ENCODE data around the gene RHOA.

Gene RHOA

GRCh38 chr3:49385617-49386016, 26.2 kb downstream of the RHOA start:
- Histone ChIP-seq H3K27ac (replicated peaks) (peak overlapping the region; percentile 43; the same call in 1 of the 2 replicates), H3K27me3 (ENCODE audit: insufficient read depth, poor library complexity, severe bottlenecking) (no peaks in the 10 kb centered on the region)
- no peak for TF ChIP-seq REST (IDR thresholded peaks at IDR 0.05; ENCODE audit: insufficient replicate concordance, low read depth)
- no peak for TF ChIP-seq CTCF (IDR thresholded peaks at IDR 0.05; ENCODE audit: insufficient read depth, low read length)
- no peak for TF ChIP-seq POLR2AphosphoS5 (IDR thresholded peaks at IDR 0.05; ENCODE audit: low read depth)
- TF ChIP-seq GABPA (IDR thresholded peaks at IDR 0.05; ENCODE audit: low read depth), result no peak
- TF ChIP-seq SPI1 (IDR thresholded peaks at IDR 0.05; ENCODE audit: borderline replicate concordance, low read depth), result no peak

GRCh38 chr3:49383387-49383786, 28.4 kb downstream of the RHOA start:
- TF ChIP-seq SPI1 (IDR thresholded peaks at IDR 0.05; ENCODE audit: borderline replicate concordance, low read depth) (no peak), CTCF (IDR thresholded peaks at IDR 0.05; ENCODE audit: insufficient read depth, low read length) (no peak), GABPA (IDR thresholded peaks at IDR 0.05; ENCODE audit: low read depth) (no peak), POLR2AphosphoS5 (IDR thresholded peaks at IDR 0.05; ENCODE audit: low read depth) (no peak), REST (IDR thresholded peaks at IDR 0.05; ENCODE audit: insufficient replicate concordance, low read depth) (no peak)
- H3K27me3 ChIP-seq (ENCODE audit: insufficient read depth, poor library complexity, severe bottlenecking), result no peaks in the 10 kb centered on the region
- no peak overlapping the region for H3K4me3 ChIP-seq (replicated peaks; ENCODE audit: insufficient read depth, low read length)
- H3K27ac ChIP-seq (replicated peaks), result no peak overlapping the region
- DNase-seq (ENCODE audit: low read depth in 1 of 2, low spot score in 1 of 2), result no peak

More at GRCh38 chr3:49385617-49386016, 26.2 kb downstream of the RHOA start:
- DNase-seq (ENCODE audit: low read depth in 1 of 2, low spot score in 1 of 2), result no peak
- no peak overlapping the region for H3K4me3 ChIP-seq (replicated peaks; ENCODE audit: insufficient read depth, low read length)

GRCh38 chr3:49378249-49378895, 33.4 kb downstream of the RHOA start:
- Histone ChIP-seq H3K27me3 (ENCODE audit: insufficient read depth, poor library complexity, severe bottlenecking) (no peaks in the 10 kb centered on the region), H3K4me3 (replicated peaks; ENCODE audit: insufficient read depth, low read length) (no peak overlapping the region), H3K27ac (replicated peaks) (no peak overlapping the region)
- TF ChIP-seq SPI1 (IDR thresholded peaks at IDR 0.05; ENCODE audit: borderline replicate concordance, low read depth) (no peak), POLR2AphosphoS5 (IDR thresholded peaks at IDR 0.05; ENCODE audit: low read depth) (no peak)
- no peak for DNase-seq (ENCODE audit: low read depth in 1 of 2, low spot score in 1 of 2)

GRCh38 chr3:49377483-49377882, 34.3 kb downstream of the RHOA start:
- no peak overlapping the region for H3K4me3 ChIP-seq (replicated peaks; ENCODE audit: insufficient read depth, low read length)
- no peaks in the 10 kb centered on the region for H3K27me3 ChIP-seq (ENCODE audit: insufficient read depth, poor library complexity, severe bottlenecking)
- no peak for TF ChIP-seq GABPA (IDR thresholded peaks at IDR 0.05; ENCODE audit: low read depth)
- no peak for TF ChIP-seq CTCF (IDR thresholded peaks at IDR 0.05; ENCODE audit: insufficient read depth, low read length)
- TF ChIP-seq REST (IDR thresholded peaks at IDR 0.05; ENCODE audit: insufficient replicate concordance, low read depth), result no peak
- no peak for TF ChIP-seq POLR2AphosphoS5 (IDR thresholded peaks at IDR 0.05; ENCODE audit: low read depth)
- no peak for TF ChIP-seq SPI1 (IDR thresholded peaks at IDR 0.05; ENCODE audit: borderline replicate concordance, low read depth)
- DNase-seq (ENCODE audit: low read depth in 1 of 2, low spot score in 1 of 2), result peak in 1 of 2 experiments; percentile 49
- H3K27ac ChIP-seq (replicated peaks), result no peak overlapping the region
